DND-41 (cell line): ENCODE data around the gene SPEG.

ENCODE experiments used
- ATAC-seq: fragments of 200-7000 bp; cut with Tn5 transposase; 3 replicates; pipeline ENCODE4 v1.9.1; 2021; ENCODE audit warnings: low read depth; ENCODE audit not compliant: insufficient read depth
- DNase-seq: peaks from one replicate; pipeline ENCODE4 v3.0.0-alpha.2; 2020
- H2AFZ ChIP-seq: 2 replicates; pipeline ENCODE4 v1.6.0; 2012; ENCODE audit warnings: low read depth, low read length
- H3K27ac ChIP-seq: 2 replicates; pipeline ENCODE4 v1.5.1; 2012; ENCODE audit warnings: low read length, inconsistent platforms
- H3K27me3 ChIP-seq: fragments of 200-600 bp; sonication (generic); 2 replicates; pipeline ENCODE4 v1.6.0; 2012; ENCODE audit warnings: low read length, mild to moderate bottlenecking, inconsistent platforms; ENCODE audit not compliant: insufficient read depth, poor library complexity
- H3K36me3 ChIP-seq: 2 replicates; pipeline ENCODE4 v1.5.1; 2012; ENCODE audit warnings: low read length, inconsistent platforms; ENCODE audit not compliant: insufficient read depth
- H3K4me1 ChIP-seq: 2 replicates; pipeline ENCODE4 v1.5.1; 2012; ENCODE audit warnings: mild to moderate bottlenecking, low read length; ENCODE audit not compliant: insufficient read depth
- H3K4me2 ChIP-seq: 2 replicates; pipeline ENCODE4 v1.6.0; 2012; ENCODE audit warnings: mild to moderate bottlenecking, moderate library complexity, low read length, inconsistent platforms; ENCODE audit not compliant: insufficient read depth
- H3K4me3 ChIP-seq, 2 experiments: fragments of 200-600 bp in 1 of 2; shearing (Covaris generic) in 1 of 2; 2 replicates each; pipeline ENCODE4 v1.5.1; 2012 to 2016; ENCODE audit warnings: inconsistent platforms in 2 of 2, low read length in 2 of 2, mild to moderate bottlenecking in 2 of 2, low read depth in 1 of 2, moderate library complexity in 1 of 2
- H3K79me2 ChIP-seq: 2 replicates; pipeline ENCODE4 v1.6.0; 2012; ENCODE audit warnings: low read length, inconsistent platforms; ENCODE audit not compliant: insufficient read depth
- H3K9ac ChIP-seq: 2 replicates; pipeline ENCODE4 v1.6.0; 2012; ENCODE audit warnings: low read depth, mild to moderate bottlenecking, inconsistent platforms, low read length, moderate library complexity
- H3K9me3 ChIP-seq: 2 replicates; pipeline ENCODE4 v1.5.1; 2012; ENCODE audit warnings: low read length, moderate library complexity, mild to moderate bottlenecking, inconsistent platforms; ENCODE audit not compliant: insufficient read depth, severe bottlenecking
- H4K20me1 ChIP-seq: 2 replicates; pipeline ENCODE4 v1.6.0; 2012; ENCODE audit warnings: low read length; ENCODE audit not compliant: insufficient read depth
- EZH2 ChIP-seq: IDR thresholded peaks from 3 replicates; pipeline ENCODE4 v1.6.1; 2012; ENCODE audit warnings: borderline replicate concordance, low read depth, mild to moderate bottlenecking, moderate library complexity, low read length, inconsistent platforms; ENCODE audit not compliant: severe bottlenecking
- TF ChIP-seq, protein P1 (sequence below): IDR thresholded peaks from 2 replicates; pipeline ENCODE4 v1.5.1; 2012; ENCODE audit warnings: borderline replicate concordance, low read length, moderate library complexity, mild to moderate bottlenecking; ENCODE audit not compliant: poor library complexity, severe bottlenecking; ENCODE audit errors: extremely low read depth

The SPEG gene

GRCh38 chr2:219494952-219495530, 60.4 kb downstream of the SPEG start:
- no peak overlapping the region for H2AFZ ChIP-seq
- ATAC-seq (no peak), DNase-seq (no peak)
- H3K4me2 ChIP-seq, result no peak overlapping the region
- no peaks in the 10 kb centered on the region for H3K9me3 ChIP-seq
- peaks cover 2% of the 10 kb centered on the region for H3K27me3 ChIP-seq
- H3K9ac ChIP-seq, result no peak overlapping the region
- no peak overlapping the region for H3K4me3 ChIP-seq
- peaks cover 7% of the 10 kb centered on the region; the same call in 1 of the 2 replicates for H3K79me2 ChIP-seq
- H3K4me1 ChIP-seq, result peaks cover 23% of the 10 kb centered on the region
- no peaks in the 10 kb centered on the region; the same call in 1 of the 2 replicates for H4K20me1 ChIP-seq
- TF ChIP-seq, protein P1, sequence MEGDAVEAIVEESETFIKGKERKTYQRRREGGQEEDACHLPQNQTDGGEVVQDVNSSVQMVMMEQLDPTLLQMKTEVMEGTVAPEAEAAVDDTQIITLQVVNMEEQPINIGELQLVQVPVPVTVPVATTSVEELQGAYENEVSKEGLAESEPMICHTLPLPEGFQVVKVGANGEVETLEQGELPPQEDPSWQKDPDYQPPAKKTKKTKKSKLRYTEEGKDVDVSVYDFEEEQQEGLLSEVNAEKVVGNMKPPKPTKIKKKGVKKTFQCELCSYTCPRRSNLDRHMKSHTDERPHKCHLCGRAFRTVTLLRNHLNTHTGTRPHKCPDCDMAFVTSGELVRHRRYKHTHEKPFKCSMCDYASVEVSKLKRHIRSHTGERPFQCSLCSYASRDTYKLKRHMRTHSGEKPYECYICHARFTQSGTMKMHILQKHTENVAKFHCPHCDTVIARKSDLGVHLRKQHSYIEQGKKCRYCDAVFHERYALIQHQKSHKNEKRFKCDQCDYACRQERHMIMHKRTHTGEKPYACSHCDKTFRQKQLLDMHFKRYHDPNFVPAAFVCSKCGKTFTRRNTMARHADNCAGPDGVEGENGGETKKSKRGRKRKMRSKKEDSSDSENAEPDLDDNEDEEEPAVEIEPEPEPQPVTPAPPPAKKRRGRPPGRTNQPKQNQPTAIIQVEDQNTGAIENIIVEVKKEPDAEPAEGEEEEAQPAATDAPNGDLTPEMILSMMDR, result no peak
- TF ChIP-seq EZH2, result no peak
- no peaks in the 10 kb centered on the region for H3K36me3 ChIP-seq
- H3K27ac ChIP-seq, result no peak overlapping the region

DNA sequence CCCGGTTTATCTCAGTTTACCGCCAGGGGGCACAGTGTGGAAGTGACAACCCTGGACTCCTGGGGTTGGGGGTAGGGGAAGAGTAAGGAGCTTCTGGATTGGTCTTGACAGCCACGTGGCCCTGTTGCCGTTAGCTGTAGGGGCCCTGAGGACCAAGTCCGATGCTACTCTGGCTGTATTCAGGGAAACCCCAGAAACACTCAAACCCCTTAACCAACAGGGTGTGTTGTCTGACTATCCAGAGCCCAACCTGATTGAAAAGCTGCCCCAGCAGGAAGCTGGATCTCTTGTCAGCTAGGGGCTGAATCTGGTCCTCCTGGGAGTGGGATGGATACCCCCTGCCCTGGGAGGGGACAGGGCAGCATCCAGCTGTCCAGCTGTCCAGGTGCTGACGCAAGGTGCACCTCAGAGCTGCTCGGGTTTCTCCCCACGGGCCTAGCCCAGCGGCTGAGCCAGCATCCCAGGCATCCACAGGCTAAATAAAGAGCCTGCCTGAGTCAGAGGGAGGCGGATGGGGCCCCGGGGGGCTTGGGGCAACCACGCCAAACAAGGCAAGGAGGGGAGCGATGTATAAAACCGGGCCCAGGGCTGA, 61.0 kb downstream of the SPEG start:
- Histone ChIP-seq H3K9me3 (no peaks in the 10 kb centered on the region), H3K27me3 (peaks cover 2% of the 10 kb centered on the region), H4K20me1 (no peaks in the 10 kb centered on the region; the same call in 1 of the 2 replicates), H3K4me1 (peaks cover 28% of the 10 kb centered on the region), H3K4me3 (no peak overlapping the region), H3K36me3 (no peaks in the 10 kb centered on the region), H2AFZ (no peak overlapping the region; the same call in 1 of the 2 replicates), H3K79me2 (peaks cover 7% of the 10 kb centered on the region; the same call in 1 of the 2 replicates), H3K27ac (no peak overlapping the region), H3K4me2 (no peak overlapping the region), H3K9ac (no peak overlapping the region)
- DNase-seq (peak; percentile 69), ATAC-seq (peak; percentile 25)
- TF ChIP-seq, protein P1, result peak; percentile 66
- TF ChIP-seq EZH2, result no peak

DNA sequence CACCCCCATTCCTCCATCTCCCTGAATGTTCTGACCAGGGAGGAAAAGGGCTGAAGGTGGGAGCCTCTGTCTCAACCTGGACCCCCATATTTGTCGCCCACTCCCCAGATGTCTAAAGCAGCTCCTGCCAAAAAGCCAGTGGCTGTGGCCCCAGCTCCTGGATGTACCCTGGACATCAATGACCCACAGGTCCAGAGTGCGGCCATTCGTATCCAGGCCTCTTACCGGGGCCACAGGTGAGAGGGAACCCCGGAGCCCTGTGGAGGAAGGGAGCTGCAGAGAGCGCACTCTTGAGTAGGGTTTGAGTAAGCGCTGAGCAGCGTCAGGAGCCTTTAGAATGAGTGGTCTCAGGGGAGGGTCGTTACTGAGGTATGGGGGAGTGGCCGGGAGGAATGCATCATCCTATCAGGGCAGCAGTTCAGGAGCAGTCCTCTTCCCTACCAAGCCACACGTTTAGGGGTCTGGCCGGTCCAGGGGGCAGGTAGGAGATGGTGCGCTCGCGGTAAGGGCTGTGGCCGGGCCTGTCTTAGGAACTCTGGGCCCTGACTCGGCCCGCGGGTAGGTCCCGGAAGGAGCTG, 61.7 kb downstream of the SPEG start:
- no peak overlapping the region for H2AFZ ChIP-seq
- no peaks in the 10 kb centered on the region for H3K36me3 ChIP-seq
- H3K4me3 ChIP-seq, result no peak overlapping the region
- peaks cover 7% of the 10 kb centered on the region; the same call in 1 of the 2 replicates for H3K79me2 ChIP-seq
- H3K4me1 ChIP-seq, result peaks cover 28% of the 10 kb centered on the region
- H3K27me3 ChIP-seq, result peaks cover 2% of the 10 kb centered on the region
- TF ChIP-seq EZH2, result no peak
- TF ChIP-seq, protein P1, result no peak
- no peak overlapping the region for H3K27ac ChIP-seq
- no peak overlapping the region for H3K4me2 ChIP-seq
- H4K20me1 ChIP-seq, result no peaks in the 10 kb centered on the region; the same call in 1 of the 2 replicates
- ATAC-seq (no peak), DNase-seq (no peak)
- no peaks in the 10 kb centered on the region for H3K9me3 ChIP-seq
- H3K9ac ChIP-seq, result no peak overlapping the region
